ENCODE results near the gene OR4K1.

Gene OR4K1

GRCh38 chr14:19974844-19975243 is 44.1 kb downstream of the OR4K1 start:
- TF ChIP-seq, protein P1, sequence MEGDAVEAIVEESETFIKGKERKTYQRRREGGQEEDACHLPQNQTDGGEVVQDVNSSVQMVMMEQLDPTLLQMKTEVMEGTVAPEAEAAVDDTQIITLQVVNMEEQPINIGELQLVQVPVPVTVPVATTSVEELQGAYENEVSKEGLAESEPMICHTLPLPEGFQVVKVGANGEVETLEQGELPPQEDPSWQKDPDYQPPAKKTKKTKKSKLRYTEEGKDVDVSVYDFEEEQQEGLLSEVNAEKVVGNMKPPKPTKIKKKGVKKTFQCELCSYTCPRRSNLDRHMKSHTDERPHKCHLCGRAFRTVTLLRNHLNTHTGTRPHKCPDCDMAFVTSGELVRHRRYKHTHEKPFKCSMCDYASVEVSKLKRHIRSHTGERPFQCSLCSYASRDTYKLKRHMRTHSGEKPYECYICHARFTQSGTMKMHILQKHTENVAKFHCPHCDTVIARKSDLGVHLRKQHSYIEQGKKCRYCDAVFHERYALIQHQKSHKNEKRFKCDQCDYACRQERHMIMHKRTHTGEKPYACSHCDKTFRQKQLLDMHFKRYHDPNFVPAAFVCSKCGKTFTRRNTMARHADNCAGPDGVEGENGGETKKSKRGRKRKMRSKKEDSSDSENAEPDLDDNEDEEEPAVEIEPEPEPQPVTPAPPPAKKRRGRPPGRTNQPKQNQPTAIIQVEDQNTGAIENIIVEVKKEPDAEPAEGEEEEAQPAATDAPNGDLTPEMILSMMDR (IDR thresholded peaks at IDR 0.05; ENCODE audit: low read depth, low read length): no peak
- no peak for DNase-seq (ENCODE audit: extremely low read depth, low read depth)

GRCh38 chr14:19975291-19975690 is 44.6 kb downstream of the OR4K1 start, which contains the start of gene OR4K15:
TSS of gene OR4K15 (plus strand) at chr14:19975591. CDS start at chr14:19975591, 0 bp downstream.
- TF ChIP-seq, protein P1 (IDR thresholded peaks at IDR 0.05; ENCODE audit: low read depth, low read length): no peak
- no peak for DNase-seq (ENCODE audit: extremely low read depth, low read depth)

Measured in AG09319 (cell line).